Astrocyte of the cerebellum (primary cell): ENCODE data around the gene THEMIS2.

ENCODE experiments used
- DNase-seq: peaks from one replicate; pipeline ENCODE4 v3.0.0-alpha.2; 2011; ENCODE audit warnings: low read depth
- H3K4me3 ChIP-seq: 2 replicates; pipeline ENCODE4 v1.5.1; 2011; ENCODE audit warnings: mild to moderate bottlenecking, low read depth, low read length, moderate library complexity
- in situ Hi-C: cut with HindIII; loops from 2 replicates; pipeline ENCODE4 v1.10.0; 2017; ENCODE audit warnings: low sequenced_read_pairs
- TF ChIP-seq, protein P1 (sequence below): IDR thresholded peaks from 2 replicates; pipeline ENCODE4 v1.5.1; 2012; ENCODE audit warnings: low read length, low read depth, moderate library complexity, mild to moderate bottlenecking; ENCODE audit errors: missing control alignments

THEMIS2 gene

DNA sequence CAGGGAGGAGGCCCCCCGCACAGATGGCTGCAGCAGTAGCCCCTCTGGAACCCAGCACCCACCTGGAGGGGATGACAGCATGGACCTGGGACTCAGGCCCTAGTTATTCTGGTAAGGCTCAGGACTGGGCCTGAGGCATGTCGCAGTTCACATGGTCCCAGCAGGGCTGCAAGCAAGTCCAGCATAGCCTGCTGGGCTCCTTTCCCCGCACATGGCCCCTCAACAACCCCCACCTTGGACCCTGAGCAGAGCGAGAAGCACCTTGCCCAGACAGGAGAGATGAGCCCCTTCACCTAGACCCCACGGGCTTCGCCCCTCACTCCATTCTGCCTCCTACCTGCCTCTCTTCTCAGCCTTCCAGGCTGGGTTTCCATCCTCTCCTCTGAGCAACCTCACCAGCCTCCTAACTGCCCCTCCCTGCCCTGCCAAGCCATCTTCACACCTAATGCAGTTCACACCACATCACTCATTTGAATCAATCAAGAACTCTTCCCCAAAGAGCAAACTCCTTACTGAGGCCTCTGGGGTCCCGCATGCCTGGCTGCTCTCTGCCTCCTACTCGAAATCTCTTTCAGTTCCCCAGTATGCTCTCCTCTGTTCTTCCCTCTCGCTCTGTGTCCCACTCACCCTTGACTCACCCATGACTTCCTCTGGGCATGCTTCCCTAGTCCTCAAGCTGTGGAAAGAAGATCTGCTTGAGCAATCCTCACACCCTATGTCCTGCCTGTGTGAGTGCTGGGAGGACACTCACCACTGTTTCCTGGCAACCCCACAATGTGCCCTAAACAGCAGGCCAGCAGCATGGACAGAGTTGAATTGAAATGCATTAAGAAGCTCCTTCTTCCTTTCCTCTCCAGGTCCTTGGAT is 9.4 kb upstream of the THEMIS2 start:
- in situ Hi-C loops, result no loop called here
- TF ChIP-seq, protein P1, sequence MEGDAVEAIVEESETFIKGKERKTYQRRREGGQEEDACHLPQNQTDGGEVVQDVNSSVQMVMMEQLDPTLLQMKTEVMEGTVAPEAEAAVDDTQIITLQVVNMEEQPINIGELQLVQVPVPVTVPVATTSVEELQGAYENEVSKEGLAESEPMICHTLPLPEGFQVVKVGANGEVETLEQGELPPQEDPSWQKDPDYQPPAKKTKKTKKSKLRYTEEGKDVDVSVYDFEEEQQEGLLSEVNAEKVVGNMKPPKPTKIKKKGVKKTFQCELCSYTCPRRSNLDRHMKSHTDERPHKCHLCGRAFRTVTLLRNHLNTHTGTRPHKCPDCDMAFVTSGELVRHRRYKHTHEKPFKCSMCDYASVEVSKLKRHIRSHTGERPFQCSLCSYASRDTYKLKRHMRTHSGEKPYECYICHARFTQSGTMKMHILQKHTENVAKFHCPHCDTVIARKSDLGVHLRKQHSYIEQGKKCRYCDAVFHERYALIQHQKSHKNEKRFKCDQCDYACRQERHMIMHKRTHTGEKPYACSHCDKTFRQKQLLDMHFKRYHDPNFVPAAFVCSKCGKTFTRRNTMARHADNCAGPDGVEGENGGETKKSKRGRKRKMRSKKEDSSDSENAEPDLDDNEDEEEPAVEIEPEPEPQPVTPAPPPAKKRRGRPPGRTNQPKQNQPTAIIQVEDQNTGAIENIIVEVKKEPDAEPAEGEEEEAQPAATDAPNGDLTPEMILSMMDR, result no peak
- DNase-seq, result peak; percentile 76
- no peak overlapping the region for H3K4me3 ChIP-seq

DNA sequence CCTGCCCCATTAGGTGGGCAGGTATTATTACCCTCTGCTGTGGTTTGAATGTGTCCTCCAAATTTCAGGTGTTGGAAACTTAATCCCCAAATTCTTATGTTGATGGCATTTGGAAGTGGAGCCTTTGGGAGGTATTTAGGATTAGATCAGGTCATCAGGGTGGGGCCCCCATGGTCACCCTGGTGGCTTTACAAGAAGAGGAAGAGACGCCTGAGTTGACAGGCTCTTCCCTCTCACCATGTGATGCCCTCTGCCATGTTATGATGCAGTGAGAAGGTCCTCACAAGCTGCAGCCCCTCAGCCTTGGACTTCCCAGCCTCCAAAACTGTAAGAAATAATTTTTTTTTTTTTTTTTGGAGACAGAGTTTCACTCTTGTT is 8.8 kb upstream of the THEMIS2 start:
- in situ Hi-C loops, result no loop called here
- H3K4me3 ChIP-seq, result no peak overlapping the region
- DNase-seq, result no peak

DNA sequence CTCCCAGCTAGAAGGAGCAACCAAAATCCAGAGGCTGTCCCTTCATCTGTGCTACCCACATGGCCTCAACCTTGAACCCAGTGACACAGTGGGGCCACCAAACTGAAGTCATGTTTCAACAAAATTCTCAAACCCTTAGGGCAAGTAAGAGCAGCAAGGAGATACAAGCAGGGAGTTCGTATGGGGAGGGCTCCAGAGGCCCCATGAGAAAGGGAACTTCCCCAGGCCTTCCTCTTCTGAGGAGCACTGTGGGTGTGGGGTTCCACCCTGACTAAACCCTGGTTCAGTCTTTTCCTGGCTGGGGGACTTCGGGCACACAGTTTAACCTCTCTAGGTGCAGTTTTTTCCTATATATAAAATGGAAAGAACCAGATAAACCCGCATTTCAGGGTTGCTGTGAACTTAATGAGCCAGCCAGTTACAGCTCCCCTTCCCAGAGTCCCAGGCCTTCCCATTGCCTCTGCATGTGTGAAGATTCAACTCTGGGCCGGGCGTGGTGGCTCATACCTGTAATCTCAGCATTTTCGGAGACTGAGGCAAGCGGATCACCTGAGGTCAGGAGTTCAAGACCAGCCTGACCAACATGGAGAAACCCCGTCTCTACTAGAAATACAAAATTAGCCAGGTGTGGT is 8.0 kb upstream of the THEMIS2 start:
- DNase-seq, result no peak

More for the DNA sequence above, 8.8 kb upstream of the THEMIS2 start:
- TF ChIP-seq, protein P1, result no peak

DNA sequence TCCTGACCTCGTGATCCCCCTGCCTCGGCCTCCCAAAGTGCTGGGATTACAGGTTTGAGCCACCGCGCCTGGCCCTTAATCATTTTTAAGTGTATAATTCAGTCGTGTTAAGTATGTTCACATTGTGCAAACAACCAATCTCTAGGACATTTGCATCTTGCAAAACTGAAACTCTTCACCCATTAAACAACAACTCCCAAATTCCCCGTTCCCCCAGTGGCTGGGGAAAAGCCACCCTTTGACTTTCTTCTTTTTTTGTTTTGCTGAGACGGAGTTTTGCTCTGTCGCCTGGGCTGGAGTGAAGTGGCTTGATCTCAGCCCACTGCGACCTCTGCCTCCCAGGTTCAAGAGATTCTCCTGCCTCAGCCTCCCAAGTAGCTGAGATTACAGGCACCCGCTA is 6.5 kb upstream of the THEMIS2 start:
- in situ Hi-C loops, result no loop called here
- no peak overlapping the region for H3K4me3 ChIP-seq
- TF ChIP-seq, protein P1, result no peak
- no peak for DNase-seq

More for the DNA sequence above, 8.0 kb upstream of the THEMIS2 start:
- TF ChIP-seq, protein P1, result no peak
- H3K4me3 ChIP-seq, result no peak overlapping the region
- in situ Hi-C loops, result no loop called here

DNA sequence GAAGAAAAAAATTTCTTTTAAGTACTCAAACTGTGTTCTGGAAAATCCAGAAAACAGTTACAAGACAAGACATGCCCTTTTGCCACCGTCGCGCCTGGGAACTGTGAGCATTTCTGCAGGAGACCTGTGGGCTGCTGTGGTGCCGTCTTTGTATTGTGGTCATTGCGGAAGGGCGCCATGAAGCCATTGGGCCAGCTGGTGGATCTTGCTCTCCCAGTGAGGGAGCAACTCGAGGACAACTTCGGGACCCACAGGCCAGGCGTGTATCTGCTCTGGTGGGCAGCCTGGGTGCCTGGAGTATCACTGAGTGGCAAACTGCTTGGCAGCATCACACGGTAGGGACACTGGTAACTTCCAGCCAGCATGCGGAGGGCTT is 3.8 kb upstream of the THEMIS2 start:
- in situ Hi-C loops, result no loop called here
- no peak for DNase-seq
- TF ChIP-seq, protein P1, result no peak
- no peak overlapping the region for H3K4me3 ChIP-seq

DNA sequence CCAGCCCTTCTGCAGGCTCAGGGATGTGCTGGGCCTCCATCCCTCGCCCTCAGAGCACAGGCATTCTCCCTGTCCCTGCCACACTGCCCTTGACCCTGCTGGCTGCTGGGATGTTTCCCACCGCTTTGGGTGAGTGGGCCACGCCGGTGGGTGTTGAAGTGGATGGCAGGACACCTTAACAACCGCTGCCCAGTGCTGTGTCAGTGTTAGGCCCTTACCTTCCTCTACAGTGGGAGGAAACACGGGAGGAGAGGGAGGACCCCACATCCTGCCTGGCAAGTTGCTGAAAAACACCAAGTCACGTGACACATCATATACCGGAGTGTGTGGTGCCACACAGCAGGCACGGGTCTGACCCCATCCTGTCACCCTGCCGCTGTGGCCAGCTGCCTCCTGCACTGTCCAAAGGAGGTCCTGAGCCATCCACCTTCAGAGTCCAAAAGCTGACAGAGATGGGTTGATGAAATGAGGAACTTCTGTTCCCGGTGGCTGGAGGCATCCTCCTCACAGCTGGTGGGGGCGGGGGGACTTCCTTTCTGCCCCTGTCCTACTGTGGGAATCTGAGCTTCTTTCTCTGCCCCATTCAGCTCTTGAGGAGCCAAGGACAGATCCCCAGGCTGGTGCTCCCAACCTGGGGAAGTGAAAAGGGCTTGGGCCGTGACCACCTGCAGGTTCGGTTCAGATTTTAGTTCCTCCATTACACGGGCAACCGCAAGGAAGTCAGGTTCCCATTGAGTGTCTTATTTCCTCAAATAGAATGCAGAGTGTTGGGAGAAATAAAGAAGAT is 3.2 kb upstream of the THEMIS2 start:
- TF ChIP-seq, protein P1, result no peak
- no peak for DNase-seq
- H3K4me3 ChIP-seq, result no peak overlapping the region
- in situ Hi-C loops, result no loop called here
